ENCODE measurements around the gene PPP1R15B. TPM values are rescaled to one million over a fixed set of nuclear protein-coding genes. Genes with fewer than 3 reads are reported as not detected.

The PPP1R15B gene
- total RNA-seq, 1 donor = 206 TPM

DNA sequence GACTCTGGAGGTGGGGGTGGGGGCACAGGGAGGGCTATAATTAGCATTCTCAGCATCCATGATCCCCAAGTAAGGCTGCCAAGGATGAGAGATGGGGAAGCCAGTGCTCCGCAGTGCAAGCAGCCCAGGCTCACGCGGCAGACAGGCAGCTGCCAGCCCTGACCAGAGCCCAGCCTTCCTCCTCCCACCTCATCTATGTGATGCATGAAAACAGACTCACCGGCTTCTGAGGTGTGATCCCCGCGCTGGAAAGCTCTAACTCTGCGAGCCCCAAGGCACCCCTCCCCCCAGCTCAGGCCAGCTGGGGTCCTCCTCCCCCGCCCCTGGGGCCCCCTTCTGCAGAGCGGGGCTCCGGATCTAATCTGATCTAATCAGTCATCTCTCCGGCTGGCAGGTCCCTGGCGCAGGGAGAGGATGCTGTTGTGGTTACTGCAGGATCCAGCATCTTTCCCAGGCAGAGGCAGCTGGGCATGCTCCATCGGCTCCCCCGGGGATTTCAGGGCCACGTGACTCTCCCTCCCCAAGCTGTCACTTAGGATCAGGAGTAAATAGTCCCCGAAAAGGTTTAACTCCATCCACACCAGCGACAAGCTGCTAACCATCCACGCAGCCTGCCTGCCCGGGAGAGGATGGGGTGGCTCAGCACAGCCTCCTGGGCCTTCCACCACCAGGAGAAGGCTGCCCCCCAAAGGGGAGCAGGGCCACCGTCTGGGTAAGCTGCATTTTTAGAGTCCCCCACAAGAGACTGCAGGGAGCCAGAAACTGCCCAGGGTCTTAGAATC, 52.0 kb downstream of the PPP1R15B start, which contains the start of gene PLEKHA6:
Gene PLEKHA6, minus strand, starts transcription at position 456 of the 782 bp plus-strand sequence. CDS start 86,202 bp downstream, outside the sequence.
- peaks cover 19% of the 10 kb centered on the region for H3K4me1 ChIP-seq (ENCODE audit: insufficient read depth, low read length)
- no peaks in the 10 kb centered on the region for H3K9me3 ChIP-seq (ENCODE audit: low read depth, low read length)
- peaks cover 2% of the 10 kb centered on the region for H3K27me3 ChIP-seq (ENCODE audit: insufficient read depth, low read length)
- no peak within 1 kb of the TSS for H3K4me3 ChIP-seq (ENCODE audit: low read length)

DNA sequence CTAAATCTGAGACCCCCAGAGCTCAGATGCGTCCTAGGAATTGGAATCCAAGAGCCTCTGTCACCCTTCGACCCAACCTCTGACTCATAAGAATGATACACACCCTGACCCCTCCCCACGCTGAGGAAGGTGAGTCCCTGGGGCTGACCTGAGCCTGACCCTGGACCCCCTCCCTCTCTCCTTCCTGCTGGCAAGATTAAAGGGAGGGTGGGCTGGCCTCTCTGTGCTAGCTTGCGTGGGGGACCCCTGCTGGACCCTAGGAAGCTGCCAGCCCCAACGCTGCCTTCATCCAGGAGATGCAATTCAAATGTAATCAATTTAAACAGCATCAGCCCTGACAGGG, 52.5 kb downstream of the PPP1R15B start:
- Histone ChIP-seq H3K4me3 (ENCODE audit: low read length) (no peak overlapping the region), H3K4me1 (ENCODE audit: insufficient read depth, low read length) (peaks cover 18% of the 10 kb centered on the region), H3K9me3 (ENCODE audit: low read depth, low read length) (no peaks in the 10 kb centered on the region), H3K27me3 (ENCODE audit: insufficient read depth, low read length) (peaks cover 2% of the 10 kb centered on the region)

DNA sequence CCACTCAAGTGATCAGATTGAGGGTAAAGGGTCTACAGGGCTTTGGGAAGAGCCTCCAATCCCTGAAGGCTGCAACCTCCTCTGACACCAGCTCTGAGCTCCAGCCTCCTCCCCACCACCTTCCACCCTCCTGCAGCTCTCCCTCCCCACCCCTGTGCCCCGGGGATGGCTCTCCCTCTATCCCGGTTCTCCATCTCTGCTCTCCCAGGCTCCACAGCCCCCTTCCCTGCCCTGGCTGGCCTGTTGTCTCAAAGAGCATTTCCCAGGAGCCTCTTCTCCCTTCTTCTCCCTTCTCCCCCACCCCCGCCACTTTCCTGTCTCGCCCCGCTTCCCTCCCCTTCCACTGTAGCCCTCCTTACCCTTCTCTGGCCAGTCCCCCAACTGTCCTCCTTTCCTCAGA, 53.0 kb downstream of the PPP1R15B start:
- Histone ChIP-seq H3K27me3 (ENCODE audit: insufficient read depth, low read length) (peaks cover 2% of the 10 kb centered on the region), H3K4me1 (ENCODE audit: insufficient read depth, low read length) (peaks cover 14% of the 10 kb centered on the region), H3K4me3 (ENCODE audit: low read length) (no peak overlapping the region), H3K9me3 (ENCODE audit: low read depth, low read length) (no peaks in the 10 kb centered on the region)

DNA sequence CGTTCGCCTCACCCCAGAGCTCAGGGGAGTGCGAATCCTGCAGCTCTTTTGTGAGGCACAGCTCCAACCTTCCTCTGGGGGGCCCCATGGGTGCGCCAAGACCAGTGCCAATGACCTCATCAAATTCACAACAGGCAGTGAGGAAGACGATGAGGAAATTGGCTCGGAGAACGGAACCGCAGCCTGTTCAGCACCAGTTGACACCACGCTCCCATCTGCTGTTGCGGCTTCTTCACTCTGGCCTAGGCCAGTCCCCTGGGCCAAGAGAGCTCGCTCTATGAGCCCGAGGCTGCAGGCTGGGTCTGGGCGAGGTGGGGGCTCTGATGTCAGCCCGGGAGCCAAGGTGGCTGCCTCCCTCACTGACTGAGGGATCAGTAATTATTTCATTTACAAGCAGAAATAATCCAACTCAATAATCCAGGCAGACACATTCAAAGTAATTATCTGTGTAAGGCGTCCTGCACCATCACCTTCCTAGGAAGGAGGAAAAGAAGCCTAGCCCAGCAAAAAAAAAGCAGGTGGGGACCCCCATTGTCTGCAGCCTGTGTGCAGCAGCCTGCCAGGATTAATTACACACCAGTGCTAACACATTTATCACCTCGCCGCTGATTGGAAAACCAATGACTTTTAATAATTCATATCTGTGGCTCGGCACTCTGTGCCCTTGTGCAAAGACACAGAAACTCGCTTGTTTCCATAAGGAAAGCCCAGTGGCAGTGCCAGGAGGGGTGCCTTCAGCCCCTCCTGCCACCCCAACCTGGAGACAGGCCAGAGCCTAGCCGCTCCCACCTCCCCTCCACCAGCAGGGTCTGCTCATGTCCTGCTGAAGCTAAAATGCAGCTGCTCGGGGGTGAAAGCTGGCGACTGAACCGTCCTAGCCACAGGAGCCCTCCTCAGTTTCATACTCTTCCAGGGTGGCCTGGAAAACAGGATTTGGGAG, 53.8 kb downstream of the PPP1R15B start:
- Histone ChIP-seq H3K9me3 (ENCODE audit: low read depth, low read length) (no peaks in the 10 kb centered on the region), H3K4me3 (ENCODE audit: low read length) (no peak overlapping the region), H3K4me1 (ENCODE audit: insufficient read depth, low read length) (peaks cover 8% of the 10 kb centered on the region), H3K27me3 (ENCODE audit: insufficient read depth, low read length) (peaks cover 2% of the 10 kb centered on the region)

DNA sequence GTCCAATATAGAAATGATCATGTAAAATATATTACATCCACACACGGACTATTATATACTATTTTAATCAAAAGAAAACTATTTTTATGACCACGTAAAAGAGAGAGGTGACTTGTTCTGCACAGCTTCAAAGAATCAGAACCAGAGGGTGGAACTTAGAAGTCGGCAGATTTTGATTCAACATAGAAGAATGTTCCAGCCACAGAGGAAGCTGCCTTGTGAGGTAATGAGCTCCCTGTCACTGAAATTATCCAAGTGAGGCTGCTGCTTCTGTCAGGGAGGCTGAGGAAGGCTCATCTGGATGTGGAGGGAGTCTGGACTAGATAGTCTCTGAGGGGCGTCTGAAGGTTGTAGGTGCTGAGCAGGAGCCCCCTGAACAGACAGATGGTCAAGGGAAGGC, 54.6 kb downstream of the PPP1R15B start:
- no peaks in the 10 kb centered on the region for H3K9me3 ChIP-seq (ENCODE audit: low read depth, low read length)
- no peak overlapping the region for H3K4me3 ChIP-seq (ENCODE audit: low read length)
- no peaks in the 10 kb centered on the region for H3K27me3 ChIP-seq (ENCODE audit: insufficient read depth, low read length)
- peaks cover 8% of the 10 kb centered on the region for H3K4me1 ChIP-seq (ENCODE audit: insufficient read depth, low read length)

DNA sequence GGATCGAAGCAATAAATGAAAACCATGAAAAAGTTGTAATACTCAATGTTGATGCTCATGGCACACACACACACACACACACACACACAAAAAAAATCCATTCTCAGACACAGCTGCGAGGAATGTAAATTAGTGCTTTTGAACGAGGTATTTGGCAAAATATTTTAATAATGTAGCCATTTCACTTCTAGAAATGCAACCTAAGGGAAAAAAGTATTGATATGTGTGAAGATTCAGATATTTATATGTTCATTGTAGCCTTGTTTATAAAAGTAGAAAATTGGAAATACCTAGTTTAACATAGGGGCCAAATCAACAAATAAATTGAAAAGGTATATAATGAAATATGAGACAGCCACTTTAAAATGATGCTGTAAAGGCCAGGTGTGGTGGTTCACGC, 55.7 kb downstream of the PPP1R15B start:
- Histone ChIP-seq H3K4me3 (ENCODE audit: low read length) (no peak overlapping the region), H3K27me3 (ENCODE audit: insufficient read depth, low read length) (no peaks in the 10 kb centered on the region), H3K4me1 (ENCODE audit: insufficient read depth, low read length) (peaks cover 8% of the 10 kb centered on the region), H3K9me3 (ENCODE audit: low read depth, low read length) (no peaks in the 10 kb centered on the region)

DNA sequence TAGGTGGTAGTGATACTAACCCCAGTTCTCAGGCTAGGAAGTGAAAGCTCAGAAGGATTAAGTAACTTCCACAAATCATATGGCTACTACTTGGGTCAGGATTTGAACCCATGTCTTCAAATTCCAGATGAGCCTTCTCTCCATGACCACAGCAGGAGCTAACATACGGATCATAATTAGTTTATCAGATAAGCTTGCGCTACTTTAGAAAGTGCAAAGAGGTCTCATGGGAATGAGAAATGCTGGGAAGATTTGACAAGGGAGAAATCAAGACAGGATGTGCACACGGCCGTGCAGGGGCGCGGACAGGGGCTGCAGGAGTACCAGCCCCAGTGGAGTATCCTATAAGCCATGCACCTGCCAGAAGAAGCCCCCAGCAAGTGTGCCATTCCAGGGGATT, 57.0 kb downstream of the PPP1R15B start:
- H3K27me3 ChIP-seq (ENCODE audit: insufficient read depth, low read length) = no peaks in the 10 kb centered on the region
- H3K4me3 ChIP-seq (ENCODE audit: low read length) = no peak overlapping the region
- peaks cover 8% of the 10 kb centered on the region for H3K4me1 ChIP-seq (ENCODE audit: insufficient read depth, low read length)
- no peaks in the 10 kb centered on the region for H3K9me3 ChIP-seq (ENCODE audit: low read depth, low read length)

Other genes starting within 250 kb of the PPP1R15B start
- not detected for gene REN, start 245.5 kb downstream of the PPP1R15B start, total RNA-seq
- gene KISS1, start 215.3 kb downstream of the PPP1R15B start, total RNA-seq = not detected
- not detected for gene GOLT1A, start 197.8 kb downstream of the PPP1R15B start, total RNA-seq
- under 0.01 TPM for gene PLEKHA6, start 51.9 kb downstream of the PPP1R15B start, total RNA-seq
- 18.1 TPM for gene PIK3C2B, start 83.0 kb upstream of the PPP1R15B start, total RNA-seq
- gene MDM4, start 104.6 kb upstream of the PPP1R15B start, total RNA-seq = 169 TPM

Data from mononuclear cell (primary cell).